ENCODE data around the gene ENTPD7.

Gene ENTPD7

DNA sequence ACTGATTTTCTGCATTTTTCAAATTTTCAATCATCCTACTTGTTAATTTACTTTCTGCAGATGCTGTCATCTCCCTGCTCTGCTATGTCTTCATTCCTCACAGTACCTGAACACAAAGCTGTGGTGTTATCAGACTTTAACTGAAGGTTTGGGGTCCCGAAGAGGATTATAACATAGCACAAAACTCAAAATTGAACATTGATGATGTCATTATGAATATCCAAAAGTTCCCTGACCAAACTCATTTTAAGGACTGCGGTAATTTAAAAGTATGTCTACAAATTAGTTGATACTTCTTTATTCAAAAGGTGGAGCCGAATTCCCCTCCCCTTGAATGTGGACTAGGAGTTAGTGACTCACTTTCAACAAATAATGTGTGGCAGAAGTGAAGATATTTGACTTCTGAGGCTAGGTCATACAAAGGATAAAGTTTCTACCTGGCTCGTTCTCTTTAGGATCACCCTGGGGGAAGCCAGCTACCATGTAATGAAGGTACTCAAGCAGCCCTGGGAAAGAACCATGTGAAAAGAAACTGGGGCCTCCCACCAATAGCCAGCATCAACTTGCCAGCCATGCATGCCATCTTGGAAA lies 6.4 kb upstream of the ENTPD7 start:
- no peak for FAIRE-seq

DNA sequence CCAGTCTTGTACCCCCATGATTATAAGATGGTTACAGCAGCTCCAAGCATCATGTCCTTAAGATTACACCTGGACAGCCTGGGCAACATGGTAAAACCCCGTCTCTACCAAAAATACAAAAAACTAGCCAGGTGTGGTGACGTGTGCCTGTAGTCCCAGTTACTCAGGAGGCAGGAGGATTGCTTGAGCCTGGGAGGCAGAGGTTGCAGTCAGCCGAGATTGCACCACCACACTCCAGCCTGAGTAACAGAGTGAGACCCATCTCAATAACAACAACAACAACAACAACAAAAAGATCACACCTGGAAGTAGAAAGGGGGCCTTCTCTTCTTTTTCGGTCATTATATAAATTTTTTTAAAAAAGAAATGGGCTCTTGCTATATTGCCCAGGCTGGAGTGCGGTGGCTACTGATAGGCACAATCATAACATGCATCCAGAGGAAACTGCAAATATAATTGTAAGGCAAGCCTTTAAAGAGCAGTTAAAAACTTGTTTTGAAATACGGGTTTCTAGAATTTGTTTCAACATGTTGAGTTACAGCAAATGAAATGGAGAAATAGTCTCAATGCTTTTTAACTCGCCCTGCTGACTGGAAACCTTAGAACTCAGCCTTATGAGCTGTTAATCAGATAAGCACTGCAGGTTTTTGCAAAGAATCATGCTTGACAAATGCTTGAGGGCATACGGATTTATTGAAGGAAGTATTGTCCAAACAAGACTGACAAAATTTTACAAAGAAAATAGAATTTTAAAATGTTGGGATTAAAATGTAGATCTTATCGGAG lies 4.7 kb upstream of the ENTPD7 start:
- no peak for FAIRE-seq

DNA sequence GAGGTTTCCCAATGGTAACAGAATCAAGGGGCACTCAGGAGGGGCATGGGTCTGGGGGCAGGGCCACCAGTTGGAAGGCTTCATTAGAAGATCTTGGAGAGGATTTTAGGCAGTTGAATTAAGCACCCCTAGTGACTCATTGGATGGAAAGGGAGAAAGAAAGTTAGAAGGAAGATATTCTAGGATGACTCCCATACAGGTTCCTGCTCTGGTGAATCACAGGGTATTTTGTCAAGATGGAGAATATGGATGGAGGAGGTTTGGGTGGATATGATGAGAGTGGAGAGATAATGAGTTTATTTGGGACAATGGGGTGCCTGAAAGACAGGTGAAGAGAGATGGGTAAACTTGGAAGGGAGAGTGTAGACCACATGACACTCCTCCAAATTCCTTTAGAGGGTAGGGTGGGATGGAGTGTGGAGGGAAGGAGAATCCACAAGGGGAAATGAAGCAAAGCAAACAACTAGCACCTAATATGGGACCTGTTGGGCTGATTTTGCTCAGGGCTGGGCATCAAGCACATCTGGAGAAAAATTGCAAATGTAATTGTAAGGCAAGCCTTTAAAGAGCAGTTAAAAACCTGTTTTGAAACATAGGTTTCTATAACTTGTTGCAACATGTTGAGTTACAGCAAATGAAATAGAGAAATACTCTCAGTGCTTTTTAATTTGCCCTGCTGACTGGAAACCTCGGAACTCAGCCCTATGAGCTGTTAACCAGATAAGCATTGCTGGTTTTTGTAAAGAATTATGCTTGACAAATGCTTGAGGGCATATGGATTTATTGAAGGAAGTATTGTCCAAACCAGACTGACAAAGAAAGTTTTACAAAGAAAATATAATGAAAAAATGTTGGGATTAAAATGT lies 2.9 kb upstream of the ENTPD7 start:
- FAIRE-seq: no peak

DNA sequence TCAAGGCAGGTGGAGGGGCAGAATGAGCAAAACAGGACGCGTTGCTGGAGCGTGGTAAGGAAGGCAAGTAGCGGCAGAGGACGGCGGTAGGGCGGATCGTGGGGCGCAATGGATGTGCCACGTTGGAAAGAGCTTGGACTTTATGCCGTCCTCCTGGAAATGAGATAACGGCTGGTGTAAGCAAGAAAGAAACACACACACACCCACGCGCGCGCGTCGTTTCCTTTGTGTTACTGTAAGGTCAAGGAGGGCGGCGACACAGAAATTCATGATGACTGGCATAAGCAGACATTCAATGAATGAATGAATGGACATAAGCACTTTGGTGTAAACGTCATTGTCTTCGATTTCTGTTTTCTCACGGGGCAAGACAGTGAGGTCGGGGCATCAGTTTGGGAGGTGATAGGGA lies 683 bp upstream of the ENTPD7 start:
- FAIRE-seq: no peak

DNA sequence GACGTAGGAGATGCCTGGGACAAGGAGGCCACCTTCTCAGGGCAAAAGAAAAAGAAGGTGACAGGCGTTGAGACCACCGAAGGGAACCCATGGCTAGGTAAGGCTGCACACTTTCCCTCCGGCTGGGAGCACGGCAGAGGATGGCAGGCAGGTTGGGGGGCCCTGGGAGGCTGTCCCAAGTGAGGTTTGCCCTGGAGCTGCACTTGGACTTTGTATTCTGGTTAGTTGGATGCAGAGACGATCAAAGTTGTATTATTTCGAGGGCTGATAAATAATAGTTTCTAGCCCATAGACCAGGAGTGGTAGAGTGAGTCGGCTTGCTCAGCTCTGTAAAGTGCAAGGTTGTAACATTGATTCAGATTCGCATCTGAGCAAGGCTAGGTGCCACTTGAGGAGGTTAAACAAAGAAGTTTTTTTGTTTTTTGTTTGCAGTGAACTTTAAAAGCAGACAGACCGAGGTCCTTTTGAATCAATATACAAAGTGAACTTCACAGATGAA lies 608 bp downstream of the ENTPD7 start:
- no peak for FAIRE-seq

DNA sequence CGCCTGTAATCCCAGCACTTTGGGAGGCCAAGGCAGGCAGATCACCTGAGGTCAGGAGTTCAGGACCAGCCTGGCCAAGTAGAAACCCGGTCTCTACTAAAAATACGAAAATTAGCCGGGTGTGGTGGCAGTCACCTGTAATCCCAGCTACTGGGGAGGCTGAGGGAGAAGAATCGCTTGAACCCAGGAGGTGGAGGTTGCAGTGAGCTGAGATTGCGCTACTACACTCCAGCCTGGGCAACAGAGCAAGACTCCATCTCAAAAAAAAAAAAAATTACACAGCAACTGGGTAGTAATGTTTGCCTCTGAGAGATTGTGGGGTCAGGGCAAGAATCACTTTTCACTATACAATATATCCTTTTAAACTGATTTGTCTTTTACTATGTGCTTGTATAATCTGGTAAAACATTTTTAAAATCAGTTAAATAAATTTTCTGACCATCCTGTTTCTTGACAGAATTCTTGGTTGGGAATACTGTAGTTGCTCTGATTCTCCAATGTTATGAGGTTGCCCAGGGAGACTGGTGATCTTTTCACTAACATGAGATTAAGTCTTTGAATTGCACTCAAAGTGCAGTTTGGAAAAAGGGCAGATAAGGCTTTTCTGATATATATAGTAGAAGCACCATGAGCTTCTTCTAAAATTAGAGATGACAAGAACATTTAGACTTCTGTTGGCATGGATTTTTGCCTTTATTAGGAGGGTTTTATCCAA lies 1.5 kb downstream of the ENTPD7 start:
- no peak for FAIRE-seq

DNA sequence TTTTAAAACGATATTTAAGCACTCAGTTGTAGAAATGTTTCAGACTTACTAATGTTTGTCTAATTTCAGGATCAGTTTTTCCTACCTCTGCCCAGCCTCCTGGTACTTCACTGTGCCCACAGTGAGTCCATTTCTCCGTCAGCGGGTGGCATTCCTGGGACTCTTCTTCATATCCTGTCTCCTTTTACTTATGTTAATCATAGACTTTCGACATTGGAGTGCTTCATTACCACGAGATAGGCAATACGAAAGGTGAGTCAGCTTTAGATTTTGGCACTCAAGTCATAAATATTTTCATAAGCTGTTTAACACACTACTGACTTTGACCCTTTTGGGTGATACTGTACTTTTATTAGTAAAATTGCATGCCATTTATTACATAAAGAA lies 2.1 kb downstream of the ENTPD7 start:
- FAIRE-seq: no peak

DNA sequence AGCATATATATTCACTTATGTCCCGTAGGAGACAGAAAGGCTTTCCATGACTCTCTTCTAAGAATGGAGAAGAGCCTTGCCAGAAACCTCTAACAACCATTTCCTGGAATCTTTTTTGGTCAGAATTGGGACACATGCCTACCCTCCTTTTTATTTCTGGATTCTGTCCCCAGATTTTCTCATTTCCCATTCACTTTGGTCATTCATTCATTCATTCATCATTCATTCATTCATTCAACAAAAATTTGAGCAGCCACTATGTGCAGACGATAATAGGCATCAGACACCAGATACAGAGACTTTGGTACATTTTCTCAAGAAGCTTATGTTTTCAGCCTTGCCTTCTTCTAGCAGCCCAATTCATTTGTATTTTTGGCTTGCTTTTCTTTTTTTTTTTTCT lies 6.0 kb downstream of the ENTPD7 start:
- no peak for FAIRE-seq

DNA sequence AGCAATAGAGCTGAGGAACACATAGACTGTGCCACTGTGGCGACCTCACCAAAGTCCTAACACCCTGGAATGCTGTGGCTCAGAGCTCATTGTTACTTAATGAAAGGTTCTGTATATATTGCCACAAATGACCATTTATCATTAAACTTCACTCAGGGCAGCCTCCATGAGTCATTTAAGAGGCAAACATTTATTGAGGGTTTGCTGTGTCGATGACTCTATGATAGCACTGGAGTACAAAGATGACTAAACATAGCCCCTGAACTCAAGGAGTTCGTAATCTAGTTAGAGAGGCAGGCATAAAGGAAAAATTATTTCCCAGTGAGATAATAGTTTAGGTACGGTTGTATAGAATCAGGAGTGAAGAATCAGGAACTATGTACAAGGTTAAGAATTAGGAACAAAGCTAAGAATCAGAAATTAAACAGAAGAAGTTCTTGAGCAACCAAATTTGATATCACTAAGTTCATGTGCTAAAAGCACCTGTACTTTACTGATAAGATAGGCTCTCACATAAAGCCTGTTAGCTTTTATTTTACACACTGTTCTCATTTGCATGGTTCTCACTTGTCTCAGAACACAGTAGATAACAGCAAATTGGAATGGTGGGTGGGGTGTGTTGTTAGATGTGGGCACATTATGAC lies 7.9 kb downstream of the ENTPD7 start:
- no peak for FAIRE-seq

DNA sequence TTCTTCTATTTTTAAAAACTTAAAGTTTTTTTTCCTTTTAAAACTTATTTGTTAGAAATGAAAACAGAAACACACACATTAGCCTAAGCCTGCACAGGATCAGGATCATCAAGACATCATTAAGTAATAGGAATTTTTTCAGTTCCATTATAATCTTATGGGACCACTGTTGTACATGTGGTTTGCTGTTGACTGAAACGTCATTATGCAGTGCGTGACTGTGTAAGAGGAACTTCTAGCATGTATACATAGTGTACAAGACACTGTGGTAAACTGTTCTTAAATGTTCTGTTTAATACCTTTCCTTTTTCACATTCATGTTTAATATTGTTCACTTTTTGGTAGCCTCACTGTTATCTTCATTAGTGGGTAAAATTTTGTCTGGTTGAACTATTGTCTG lies 12.1 kb downstream of the ENTPD7 start:
- no peak for FAIRE-seq

DNA sequence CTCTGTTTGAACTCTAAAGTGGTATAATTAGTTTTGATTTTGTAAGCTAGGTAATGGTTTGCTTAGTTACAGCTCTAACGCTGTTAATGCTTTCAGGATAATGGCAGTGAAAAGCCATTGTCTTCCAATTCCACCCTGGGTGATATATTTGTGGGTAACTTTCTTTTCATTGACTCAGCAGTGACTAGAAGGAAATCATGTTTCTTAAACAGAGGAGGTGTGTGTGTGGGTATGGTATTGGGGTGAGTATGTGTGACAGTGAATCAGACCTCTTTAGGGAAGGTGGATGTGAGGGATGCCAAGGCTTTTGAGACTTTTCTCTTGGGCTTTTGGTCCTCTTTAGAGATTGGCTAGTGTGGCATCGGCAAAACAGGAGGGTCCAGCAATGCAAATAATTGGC lies 13.6 kb downstream of the ENTPD7 start:
- no peak for FAIRE-seq

DNA sequence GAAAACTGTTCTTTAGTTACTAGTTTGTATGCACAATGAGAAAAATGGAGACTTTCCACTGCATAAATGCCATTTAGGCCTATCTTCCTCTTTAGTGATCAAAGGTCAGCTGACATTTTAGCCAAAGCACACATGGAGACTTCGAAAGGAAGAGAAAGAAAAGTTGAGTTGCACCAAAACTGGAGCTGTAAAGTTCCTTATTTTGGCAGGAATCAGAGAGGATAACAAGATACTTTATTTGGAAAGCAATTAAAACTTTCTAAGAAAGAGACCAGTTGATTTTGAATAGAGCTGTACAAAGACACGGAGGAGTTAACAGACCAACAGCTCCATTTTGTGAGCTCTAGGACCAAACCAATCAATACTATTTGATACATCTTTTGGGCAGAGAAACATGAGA lies 14.2 kb downstream of the ENTPD7 start:
- FAIRE-seq: no peak

DNA sequence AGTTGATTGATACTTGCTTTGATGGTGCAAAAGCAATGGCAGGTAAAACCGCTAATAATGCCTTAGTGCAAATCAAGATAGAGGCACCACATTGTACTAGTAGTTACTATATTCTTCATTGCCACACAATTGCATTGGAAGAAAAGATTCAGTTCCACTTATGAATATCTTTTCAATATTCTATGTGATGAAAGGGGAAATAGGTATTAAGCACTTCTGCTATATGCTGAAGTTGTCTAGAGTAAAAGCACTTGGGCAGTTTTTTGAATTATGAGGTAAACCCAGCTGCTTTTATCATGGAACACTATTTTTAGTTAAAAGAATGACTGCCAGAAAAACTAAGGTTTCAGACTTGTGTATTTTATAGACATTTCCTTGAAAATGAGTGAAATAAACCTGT lies 15.5 kb downstream of the ENTPD7 start:
- FAIRE-seq: no peak

DNA sequence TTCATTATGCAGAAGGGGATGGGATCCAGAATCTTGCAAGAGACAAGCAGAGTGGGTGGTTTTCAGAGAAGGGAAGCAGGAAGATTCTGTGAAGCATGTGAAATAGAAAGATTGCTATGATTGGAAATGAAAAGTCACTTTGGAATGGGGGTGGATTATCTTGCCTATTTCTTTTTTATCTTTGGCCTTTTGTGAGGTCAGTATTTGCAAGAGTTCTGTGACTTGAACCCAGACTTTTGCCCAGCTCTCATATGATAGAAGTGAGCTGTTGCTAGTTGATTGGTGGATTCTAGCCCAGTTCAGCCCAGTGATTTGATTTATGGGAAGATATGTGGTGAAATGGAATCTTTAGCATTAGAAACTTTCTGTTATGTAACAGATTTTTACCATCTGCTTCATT lies 17.1 kb downstream of the ENTPD7 start:
- no peak for FAIRE-seq

DNA sequence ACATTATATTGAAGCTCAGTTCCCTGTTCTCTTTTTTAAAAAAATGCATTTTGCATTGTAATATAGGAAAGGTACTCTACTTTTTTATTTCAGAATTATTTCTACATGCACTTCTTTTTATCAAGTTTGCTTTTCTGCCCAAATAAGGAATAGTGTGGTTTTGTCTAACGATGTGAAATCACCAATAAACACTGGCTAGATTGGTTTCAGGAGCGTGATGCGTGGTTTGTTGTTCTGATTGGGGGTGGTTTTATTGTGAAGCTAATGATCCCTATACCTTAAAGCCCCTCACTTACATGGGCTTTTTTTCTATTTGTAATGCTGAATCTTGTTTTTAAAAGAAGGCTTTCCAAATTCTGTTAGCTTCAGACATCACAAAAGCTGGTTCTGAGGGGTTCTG lies 17.6 kb downstream of the ENTPD7 start:
- no peak for FAIRE-seq

DNA sequence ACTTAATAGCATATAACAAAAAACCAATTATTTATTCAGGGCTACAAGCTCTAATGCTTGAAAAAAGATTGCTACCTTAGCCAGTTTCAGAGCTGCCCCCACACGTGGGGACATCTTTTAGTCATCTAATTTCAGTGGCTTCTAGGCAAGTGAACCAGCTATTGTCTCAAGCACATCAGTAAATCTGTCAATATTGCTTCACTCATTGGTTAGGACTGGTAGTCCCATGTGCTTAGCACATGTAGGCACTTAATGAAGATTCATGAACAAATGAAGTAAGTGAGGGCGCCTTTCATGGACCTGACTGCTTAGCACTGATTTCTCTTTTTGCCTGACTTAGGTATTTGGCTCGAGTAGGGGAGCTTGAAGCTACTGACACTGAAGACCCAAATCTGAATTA lies 19.6 kb downstream of the ENTPD7 start:
- FAIRE-seq: no peak

DNA sequence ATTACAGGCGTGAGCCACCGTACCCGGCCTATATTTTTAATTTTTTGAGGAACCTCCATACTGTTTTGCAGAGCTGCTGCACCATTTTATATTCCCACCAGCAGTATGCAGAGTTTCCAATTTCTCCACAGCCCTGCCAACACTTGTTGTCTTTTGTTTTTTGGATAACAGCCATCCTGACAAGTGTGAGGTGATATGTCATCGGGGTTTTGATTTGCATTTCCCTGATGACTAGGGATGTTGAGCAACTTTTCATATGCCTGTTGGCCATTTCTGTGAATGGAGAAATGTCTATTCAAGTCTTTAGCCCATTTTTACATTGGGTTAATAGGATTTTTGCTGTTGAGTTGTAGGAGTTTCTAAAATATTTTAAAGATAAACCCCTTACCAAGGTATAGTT lies 22.2 kb downstream of the ENTPD7 start:
- FAIRE-seq: no peak

DNA sequence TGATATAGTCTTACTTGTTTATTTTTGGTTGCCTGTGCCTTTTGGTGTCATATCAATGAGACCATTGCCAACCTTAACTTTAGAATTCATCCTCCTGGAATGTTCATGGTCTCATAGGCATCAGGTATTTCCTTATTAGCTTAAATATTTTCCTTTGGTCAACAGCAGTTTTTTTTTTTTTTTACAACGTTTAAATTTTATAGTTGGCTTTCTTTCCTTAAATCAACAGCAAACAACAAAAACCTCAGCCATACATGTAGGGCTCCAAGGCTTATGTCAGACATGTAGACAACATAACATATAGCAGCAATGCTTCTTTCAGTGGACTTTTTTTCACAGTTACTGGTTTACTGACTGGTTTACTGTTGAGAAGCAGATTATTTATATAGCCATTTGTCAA lies 22.7 kb downstream of the ENTPD7 start:
- no peak for FAIRE-seq

DNA sequence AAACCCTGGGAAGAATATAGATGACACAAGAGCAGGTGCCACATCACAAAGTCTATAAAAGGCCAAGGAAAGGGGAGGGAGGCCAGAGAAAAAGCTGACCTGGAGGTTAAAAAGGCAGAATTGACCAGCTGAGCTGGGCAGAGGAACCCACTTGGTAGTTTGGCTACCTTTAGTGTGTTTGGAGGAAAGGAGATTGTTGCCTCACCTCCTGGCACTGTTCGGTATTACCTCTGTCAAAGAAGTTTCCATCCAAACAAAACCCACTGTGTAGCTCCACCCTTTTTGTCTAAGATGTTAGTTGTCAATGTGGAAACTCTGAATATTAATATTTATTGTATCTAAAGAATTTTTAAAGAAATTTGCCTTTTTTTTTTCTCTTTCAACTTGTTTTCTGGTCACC lies 23.4 kb downstream of the ENTPD7 start:
- no peak for FAIRE-seq

DNA sequence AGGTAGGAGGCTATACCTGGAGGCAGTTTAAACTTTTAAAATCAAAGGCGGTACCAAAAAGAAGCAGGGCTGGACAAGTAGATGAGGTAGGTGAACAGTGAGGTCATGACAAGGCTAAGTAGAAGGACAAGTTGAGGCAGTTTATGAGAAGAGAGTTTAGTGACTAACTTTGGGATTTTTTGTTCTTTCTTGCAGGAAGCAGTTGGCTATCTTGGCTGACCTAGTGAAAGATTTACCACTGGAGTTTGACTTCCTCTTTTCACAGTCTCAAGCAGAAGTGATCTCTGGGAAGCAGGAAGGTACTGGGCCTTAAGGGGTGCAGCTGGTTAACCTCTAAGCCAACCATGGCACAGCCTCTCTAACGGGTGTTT lies 26.3 kb downstream of the ENTPD7 start:
- FAIRE-seq: no peak

DNA sequence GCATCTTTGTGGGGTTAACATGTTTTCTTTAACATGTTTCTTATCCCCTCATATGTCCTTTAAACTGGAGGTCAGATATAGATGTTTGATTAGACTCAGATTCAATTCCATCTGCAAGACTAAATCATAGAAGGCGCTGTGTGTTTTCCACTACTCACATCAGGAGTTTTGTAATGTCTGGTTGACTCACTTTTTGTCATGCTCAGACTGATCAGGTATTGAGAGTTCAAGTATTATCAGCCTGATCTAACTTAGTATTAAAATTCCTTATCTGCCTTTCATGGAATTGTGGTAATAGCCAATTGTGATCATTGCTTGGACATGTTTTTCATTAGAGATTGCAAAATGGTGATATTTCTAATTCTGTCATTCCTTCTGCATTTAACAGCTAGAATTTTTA lies 30.2 kb downstream of the ENTPD7 start:
- FAIRE-seq: no peak

DNA sequence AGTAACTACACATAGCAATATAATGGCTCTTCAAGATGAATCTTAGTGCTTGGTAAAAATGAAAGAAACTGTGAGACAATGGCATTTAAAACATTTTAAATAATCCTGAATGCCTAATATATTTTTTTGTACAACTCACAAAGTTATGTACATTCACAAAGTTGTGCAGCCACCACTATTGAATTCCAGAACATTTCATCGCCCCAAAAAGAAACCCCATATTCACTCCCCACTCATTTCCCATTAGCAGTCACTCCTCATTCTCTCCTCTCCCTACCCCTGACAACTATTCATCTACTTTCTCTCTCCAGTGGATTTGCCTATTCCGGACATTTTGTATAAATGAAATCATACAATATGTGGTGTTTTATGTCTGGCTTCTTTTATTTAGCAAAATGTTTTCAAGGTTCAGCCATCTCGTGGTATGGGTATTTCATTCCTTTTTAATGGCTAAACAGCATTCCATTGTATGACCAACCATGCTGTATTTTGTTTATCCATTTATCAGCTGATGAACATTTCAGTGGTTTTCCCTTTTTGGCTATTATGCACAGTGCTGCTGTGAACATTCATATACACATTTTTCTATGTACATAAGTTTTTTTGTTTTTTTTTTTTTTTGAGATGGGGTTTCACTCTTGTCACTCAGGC lies 34.7 kb downstream of the ENTPD7 start:
- no peak for FAIRE-seq

All from G401.6 (cell line).